Endothelial cell of hepatic sinusoid (primary cell): ENCODE data around the gene PTRH1.

ENCODE experiments used
- in situ Hi-C: cut with HindIII; loops from 2 replicates; pipeline ENCODE4 v1.10.0; 2017; ENCODE audit warnings: low sequenced_read_pairs

Gene PTRH1, protein sequence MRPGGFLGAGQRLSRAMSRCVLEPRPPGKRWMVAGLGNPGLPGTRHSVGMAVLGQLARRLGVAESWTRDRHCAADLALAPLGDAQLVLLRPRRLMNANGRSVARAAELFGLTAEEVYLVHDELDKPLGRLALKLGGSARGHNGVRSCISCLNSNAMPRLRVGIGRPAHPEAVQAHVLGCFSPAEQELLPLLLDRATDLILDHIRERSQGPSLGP

DNA sequence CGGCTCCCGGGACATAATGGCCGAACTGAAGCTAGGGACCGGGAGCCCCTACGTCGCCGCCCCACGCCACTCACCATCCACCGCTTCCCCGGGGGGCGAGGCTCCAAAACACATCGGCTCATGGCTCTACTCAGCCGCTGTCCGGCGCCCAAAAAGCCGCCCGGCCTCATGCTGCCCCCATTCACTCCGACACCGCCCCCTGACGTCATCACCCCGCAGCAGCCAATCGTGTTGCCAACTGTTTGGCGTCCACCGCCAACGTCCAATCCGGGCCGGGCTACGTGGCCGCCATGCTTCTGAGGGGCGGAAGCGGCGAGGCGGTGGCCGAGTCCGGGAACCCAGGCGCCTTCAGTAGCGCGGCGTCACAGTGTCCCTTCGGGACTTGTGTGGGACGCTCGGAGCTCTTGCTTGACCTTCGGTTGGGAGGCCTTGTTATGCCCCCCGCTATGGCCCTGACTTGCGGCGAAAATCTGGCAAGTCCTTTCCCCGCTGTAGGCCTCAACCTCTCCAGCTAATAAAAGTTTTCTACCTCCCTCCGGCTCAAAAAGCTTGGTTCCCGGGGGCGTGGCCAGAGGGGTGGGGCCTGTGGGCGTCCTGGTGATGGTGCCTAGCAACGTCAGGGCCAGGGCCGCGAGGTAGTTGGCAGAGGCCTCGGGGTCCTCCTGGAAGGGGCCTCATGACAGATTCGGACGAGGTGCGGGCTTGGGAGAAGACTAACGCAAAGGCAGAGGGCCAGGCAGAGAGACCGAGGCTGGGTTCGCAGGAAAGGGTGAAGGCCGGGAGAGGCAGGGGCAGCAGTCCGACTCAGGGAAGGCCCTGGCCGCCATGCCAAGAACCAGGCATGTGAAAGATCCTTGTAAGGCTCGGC, at the start of gene PTRH1, which contains the start of gene TTC16:
TSS of gene PTRH1 (minus strand) at position 194 of the 868 bp plus-strand sequence. CDS start at position 170, 24 bp downstream.
TSS of gene TTC16 (plus strand) at position 610 of the 868 bp plus-strand sequence. CDS start at position 677, 67 bp downstream.
- in situ Hi-C loops, result loop anchor here (5.0 kb wide), 1 partner anchor 47 kb away; no protein-coding TSS in a partner anchor

DNA sequence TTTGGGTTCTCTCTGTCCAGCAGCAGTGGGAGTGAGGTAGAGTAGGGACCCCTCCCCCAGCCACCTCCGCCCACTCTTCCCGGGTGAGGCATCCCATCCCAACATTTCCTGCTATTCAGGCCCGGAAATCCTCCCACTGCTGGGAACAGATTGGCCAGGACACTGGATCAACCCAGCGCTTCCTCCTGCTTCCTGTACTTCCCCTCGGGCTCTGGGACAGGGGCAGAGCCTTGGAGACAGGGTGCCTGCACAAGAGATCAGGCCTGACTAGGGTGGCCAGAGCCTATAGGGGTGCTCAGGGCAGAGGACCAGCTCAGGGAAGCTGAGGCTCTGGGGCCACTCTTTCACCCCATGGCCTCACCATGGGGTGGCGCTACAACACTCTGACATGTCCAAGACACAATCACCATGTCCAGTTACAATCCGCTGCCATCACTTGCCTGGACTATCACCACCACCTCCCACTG, 48.5 kb upstream of the PTRH1 start:
- in situ Hi-C loops, result loop anchor here (5.0 to 25.0 kb wide), 3 partner anchors 47 to 173 kb away; partner anchors contain the start of genes DPM2, ENG, PIP5KL1 and PTRH1

DNA sequence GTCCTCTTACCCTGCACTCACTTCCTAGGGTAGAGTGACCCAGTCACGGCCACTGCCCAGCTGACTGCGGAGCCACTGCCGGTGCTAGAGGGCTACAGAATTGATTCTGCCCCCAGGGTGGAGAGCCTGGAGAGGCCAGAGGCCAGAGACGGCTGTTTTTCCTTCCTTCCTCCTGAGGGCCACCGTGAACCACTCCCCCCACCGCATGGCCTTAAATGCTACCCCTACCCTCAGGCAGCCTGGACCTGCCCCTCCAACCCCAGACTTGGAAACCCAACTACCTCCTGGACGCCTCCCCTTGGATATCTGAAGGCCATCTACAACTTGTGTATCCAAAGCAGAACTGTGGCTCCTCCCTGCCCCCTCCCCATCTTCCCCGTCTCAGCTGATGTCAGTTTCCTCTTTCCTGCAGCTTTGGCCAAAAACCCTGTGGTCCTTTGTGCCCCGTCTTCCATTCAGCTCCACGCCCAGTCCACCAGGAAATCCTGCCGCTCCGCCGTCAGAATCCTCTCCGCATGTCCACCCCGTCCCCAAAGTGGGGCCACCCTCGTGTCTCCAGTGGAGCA, 46.7 kb upstream of the PTRH1 start:
- in situ Hi-C loops, result loop anchor here (5.0 to 25.0 kb wide), 3 partner anchors 45 to 175 kb away; partner anchors contain the start of genes DPM2, ENG, PIP5KL1 and PTRH1

DNA sequence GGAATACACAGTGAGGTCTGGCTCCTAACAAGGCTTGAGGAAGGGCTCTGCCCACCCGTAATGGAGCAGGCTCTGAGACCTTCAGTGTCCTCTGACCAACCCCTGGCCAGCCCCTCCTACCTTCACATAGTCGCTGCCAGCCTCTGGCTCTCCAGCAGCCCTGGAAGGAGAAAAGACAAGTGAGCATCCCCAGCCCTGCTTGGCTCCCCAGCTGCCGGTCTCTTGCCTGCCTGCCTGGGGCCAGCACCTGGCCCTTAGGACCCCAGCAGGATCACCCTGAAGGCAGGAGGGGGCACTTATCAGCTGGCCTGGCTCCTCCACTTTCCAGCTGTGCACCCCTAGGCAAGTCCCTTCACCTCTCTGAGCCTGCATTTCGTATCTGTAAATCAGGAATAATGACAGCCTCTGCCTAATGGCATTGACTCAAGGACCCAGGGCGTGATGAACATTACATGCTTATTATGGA, 46.1 kb upstream of the PTRH1 start:
- in situ Hi-C loops, result loop anchor here (5.0 to 25.0 kb wide), 3 partner anchors 44 to 176 kb away; partner anchors contain the start of genes DPM2, ENG, PIP5KL1 and PTRH1

DNA sequence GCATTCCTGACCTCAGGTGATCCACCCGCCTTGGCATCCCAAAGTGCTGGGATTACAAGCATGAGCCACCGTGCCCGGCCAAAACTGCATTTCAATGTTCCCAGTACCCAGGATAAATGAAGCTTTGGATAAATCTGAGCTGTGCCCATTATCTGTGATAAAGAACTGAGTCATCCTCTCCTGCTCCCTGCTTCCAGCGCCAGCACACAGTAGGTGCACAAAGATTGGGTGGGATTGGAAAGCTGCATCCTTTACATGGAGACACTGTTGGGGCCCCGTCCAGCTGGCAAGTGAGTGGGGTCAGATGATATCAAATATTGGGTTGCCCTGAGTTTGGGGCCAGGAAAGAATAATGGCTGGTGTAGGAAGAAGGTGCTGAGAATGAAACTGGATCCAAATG, 45.6 kb upstream of the PTRH1 start:
- in situ Hi-C loops, result loop anchor here (5.0 to 25.0 kb wide), 3 partner anchors 44 to 176 kb away; partner anchors contain the start of genes DPM2, ENG, PIP5KL1 and PTRH1

DNA sequence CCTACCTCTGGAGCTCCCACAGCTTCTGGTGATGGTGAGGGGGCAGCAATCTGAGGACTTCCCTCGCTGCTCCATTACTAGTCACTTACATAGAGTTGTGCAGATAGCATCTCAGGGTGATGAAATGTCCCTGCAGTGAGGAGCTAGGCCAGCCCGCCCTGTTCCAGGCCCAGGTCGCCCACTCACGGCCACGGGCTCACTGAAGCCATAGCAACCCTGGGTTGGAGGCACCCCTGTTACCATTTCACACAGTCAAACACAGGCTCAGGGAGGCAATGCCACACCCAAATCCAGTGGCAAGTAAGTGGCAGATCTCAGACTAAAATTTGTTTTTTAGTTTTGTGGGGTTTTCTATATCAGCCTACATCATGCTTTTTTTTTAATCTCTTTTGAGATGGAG, 43.4 kb upstream of the PTRH1 start:
- in situ Hi-C loops, result loop anchor here (25.0 kb wide), 2 partner anchors 103 to 178 kb away; partner anchors contain the start of genes DPM2, ENG and PIP5KL1

DNA sequence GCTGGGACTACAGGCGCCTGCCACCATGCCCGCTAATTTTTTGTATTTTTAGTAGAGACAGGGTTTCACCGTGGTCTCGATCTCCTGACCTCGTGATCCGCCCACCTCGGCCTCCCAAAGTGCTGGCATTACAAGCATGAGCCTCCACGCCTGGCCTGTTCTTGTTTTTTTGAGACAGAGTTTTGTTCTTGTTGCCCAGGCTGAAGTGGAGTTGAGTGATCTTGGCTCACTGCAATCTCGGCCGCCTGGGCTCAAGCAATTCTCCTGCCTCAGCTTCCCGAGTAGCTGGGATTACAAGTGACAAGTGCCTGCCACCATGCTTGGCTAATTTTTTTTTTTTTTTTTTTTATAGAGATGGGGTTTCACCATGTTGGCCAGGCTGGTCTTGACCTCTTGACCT, 41.3 kb upstream of the PTRH1 start:
- in situ Hi-C loops, result loop anchor here (25.0 kb wide), 2 partner anchors 106 to 181 kb away; partner anchors contain the start of genes DPM2, ENG and PIP5KL1

DNA sequence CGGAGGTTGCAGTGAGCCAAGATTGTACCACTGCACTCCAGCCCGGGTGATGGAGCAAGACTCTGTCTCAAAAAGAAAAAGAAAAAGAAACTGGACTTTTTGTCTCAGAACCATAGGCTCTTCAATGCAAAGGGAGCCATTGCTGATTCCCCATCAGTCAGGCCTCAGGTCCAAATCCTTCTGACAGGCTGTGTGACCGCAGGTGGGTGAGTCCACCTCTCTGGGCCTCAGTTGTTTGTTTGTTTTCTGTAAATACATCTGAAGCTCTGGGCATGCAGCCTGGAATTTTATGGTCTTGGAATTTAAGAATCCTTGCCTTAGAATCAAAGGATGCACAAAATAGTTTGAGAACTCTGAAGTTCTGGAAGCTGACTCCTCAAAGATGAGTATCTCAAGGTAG, 40.8 kb upstream of the PTRH1 start:
- in situ Hi-C loops, result loop anchor here (25.0 kb wide), 2 partner anchors 106 to 181 kb away; partner anchors contain the start of genes DPM2, ENG and PIP5KL1

DNA sequence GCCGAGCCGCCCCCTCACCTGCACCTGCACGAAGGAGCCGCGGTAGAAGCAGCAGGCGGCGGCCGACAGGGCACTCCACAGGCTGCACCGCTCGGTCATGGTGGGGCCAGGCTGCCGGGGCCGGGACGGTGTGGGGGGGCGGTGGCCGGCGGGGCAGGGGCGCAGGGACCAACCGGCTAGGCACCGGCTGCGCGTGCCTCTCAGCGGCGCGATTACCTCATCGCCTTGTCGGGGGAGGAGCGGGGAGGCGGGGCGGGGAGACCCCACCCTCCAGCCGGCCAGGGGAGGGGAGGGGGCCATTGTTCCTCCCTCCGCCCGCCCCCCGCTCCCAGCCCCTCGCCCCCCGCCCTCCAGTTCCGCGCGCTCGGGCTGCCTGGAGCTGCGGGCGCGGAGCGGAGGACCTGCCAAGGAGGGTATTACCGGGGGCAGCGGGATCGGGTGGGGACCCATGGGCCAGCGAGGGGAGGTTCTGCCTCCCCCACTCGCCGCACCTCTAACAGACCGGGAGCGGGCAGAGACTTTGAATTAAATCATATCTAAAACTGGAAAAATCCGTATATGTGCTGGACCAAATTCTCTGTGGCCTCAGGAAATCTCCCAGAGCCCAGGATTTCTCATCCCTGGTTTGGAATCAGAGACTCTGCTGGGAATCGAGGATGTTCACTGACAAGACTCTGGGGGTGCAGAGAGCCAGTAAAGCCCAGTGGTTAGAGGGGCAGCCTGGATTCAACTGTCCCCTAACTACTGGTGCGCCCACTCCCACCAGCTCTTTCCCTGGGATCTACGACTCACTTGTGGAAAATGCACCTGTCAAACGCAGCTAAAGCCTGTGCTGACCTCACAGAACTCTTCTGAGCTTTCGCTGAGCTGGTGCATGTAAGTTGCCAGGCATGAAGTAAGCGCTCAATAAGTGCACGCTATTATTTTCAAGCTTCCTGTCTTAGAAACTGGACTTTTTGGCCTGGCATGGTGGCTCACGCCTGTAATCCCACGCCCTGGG, 39.9 kb upstream of the PTRH1 start:
- in situ Hi-C loops, result loop anchor here (25.0 kb wide), 2 partner anchors 107 to 182 kb away; partner anchors contain the start of genes DPM2, ENG and PIP5KL1

DNA sequence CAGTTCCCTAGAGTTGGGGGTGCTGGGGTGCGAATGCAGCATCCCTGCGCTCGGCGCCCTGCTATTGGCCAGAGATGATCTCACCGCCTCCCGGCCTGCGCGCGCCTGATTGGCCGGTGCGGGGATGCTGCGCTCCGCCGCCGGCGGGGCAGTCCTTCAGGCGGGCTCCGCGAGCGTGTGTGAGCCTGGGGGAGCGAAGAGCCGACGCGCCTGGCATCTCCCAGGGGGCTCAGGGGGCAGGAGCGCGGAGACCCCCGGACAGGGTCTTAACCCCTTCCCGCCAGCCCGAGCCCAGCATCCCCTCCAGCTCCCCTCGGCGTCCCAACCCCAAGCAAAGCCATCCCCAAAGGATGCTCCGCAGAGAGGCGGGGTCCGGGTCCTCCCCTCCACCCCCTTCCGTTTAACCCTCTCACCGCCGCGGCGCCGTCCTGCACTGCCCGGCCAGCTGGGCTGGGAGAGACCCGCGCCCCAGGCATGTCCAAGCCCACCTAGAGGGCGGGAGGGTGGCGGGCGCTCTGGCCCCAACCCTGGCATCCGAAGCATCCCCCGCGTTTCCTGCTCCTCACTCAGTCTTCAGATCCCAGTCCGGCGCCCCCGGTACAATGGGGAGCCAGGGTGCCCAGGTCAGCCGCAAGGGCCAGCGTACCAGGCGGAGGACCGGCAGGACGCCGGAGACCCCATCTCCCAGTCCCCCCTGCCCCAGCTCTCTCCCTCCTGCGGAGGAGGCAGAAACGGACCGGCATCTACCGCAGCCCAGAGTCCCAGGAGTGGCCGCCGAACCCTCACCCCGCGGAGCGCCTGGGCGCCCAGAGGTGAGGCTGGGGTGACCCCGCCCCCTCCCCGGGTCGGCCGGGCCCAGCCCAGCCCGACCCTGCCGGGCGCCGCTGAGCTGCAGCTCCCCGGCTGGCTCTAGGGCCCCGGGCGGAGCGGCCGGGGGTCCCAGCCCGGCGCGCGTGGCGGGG, 38.9 kb upstream of the PTRH1 start:
- in situ Hi-C loops, result loop anchor here (25.0 kb wide), 2 partner anchors 108 to 183 kb away; partner anchors contain the start of genes DPM2, ENG and PIP5KL1

DNA sequence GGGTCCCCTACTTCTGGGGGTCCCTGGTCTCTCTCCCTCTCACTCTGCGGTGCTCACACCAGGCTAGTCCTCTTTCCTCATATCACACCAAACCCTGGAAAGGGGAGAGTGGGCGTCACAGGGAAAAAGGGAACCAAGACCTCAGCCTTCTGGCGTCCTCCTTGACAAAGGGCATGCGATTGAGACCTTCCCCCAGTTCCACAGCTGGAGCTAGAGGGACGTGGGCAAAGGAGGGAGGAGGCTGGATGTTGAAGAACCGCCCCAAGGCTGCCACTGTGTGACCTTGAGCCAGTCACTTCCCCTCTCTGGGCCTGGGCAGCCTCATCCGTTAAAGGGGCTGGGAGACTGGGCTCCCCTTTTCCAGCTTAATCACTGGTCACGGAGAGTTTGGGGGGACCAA, 38.2 kb upstream of the PTRH1 start:
- in situ Hi-C loops, result loop anchor here (25.0 kb wide), 2 partner anchors 109 to 184 kb away; partner anchors contain the start of genes DPM2, ENG and PIP5KL1

DNA sequence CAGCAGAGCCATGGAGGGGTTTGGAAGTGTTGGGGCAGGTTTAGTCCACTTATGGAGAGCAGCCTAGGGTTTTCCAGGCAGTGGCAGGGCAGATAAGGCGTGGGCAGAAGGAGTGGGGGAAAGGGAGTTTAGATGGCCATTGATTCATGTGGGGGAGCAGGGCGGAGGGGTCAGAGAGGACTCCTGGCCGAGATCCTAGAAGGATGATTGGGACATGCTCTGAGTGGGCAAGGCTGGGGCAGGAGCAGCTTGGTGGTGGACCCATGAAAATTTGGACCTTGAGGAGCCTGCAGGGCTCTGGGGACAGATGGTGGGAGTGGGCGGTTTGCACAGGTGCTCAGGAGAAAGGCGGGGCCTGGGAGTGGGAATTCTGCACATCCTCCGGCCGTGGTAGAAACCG, 37.7 kb upstream of the PTRH1 start:
- in situ Hi-C loops, result loop anchor here (25.0 kb wide), 2 partner anchors 109 to 184 kb away; partner anchors contain the start of genes DPM2, ENG and PIP5KL1

DNA sequence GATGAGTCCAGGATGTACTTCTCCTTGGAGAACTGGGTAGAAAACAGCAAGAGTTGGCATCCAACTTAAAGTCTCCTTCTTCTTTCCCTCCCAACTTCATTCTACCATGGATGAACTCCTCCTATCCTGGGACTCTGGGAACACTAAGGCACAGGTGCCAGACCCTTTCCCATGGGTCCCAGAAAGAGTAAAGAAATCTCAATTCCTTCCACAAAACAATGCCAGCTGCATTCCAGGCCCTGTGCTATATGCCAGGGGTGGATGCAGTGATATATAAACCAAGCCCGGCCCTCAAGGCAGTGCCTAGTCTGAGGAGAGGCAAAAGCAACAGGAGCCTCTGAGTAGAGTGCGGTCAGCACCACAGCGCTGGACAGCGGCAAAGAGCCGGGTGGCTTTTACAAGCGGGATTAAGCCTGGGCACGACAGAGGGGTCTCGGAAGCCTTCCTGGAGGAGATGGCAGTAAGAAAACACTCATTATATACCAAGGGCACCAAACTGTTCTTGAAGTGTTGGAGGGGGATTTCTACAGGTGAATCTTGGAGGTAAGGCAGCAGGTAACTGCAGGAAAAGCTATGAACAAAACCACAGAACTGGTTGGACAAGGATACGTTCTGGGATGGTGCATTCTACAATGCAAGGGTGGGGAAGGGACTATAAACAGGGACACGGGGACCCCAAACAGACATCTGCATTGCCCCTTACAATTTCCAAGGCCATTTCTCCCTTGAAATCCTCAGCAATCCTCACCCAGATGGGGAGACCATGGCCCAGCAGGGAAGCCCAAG, 36.0 kb upstream of the PTRH1 start:
- in situ Hi-C loops, result loop anchor here (25.0 kb wide), 2 partner anchors 111 to 186 kb away; partner anchors contain the start of genes DPM2, ENG and PIP5KL1

DNA sequence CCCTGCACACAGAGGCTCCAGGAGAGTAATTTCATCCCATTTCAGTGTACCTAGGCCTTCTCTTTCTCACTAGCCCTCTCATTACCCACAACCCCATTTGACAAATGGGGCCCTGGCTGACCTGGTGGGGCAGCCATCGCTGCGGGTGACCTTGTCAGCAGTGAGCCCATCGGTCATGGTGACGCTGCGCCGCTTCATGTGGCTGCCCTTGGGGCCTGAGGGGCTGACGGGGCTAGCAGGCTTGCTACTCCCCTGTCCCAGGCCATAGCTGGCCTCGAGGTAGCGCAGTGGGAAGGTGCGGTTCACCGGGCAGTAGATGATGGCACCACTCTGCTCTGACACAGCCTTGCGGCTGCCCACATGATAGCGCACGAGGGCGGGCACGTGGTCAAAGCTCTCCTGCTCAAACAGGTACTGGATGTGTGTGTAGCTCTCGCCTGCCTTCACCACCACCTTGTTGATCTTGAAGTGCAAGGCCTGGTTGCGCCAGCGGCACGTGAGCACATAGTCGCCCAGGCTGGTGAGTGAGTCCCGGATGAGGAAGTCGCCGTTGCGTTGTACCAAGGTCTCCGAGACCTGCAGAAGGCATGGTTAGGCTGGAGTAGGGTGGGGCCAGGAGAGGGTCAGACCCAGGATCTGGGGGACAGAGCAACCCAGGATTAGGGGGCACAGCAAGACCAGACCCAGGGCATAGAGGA, 33.8 kb upstream of the PTRH1 start:
- in situ Hi-C loops, result no loop called here

DNA sequence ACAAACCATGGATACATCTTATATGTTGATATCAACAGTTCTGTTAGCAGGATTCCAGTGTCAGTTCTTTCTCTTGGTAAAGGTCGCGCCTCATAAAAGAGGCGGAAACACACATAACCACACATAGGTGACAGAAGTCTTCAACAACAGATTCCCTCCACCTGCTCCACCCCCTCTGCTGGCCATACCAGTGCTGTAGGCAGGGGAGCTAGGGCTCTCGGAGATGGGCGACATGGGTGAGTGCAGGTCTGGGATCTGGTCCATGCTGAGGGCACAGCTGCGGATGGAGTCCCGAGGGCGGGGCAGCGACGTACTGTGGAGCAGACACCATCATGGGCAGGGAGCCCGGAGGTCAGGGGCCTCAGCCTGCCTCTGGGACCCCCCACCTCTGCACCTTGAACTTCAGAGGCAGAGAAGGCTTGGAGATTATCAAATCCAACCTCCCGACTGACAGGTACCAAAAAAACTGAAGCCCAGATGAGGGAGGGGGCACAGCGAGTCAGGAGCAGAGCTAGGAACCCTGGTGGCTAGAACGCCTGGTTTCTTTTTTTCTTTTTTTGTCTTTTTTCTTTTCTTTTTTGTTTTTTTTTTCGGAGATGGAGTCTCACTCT, 31.6 kb upstream of the PTRH1 start:
- in situ Hi-C loops, result no loop called here
